Smooth muscle cell of the umbilical artery (primary cell): ENCODE results near the gene NOTCH1. TPM values are rescaled to one million over a fixed set of nuclear protein-coding genes. Genes with fewer than 3 reads are reported as not detected.

Experiments
- total RNA-seq: library from RNA; depleted of rRNA; stranded (reverse); fragments of >200 nt; gene quantifications from 2 replicates; pipeline ENCODE4 v1.2.3, GENCODE V29; 2014

Gene NOTCH1
- 7.1 and 27.3 TPM in 2 replicates for total RNA-seq

GRCh38 chr9:136545965-136546696 is at the start of gene NOTCH1:
Gene NOTCH1, minus strand, starts transcription at chr9:136546048. Its CDS starts 262 bp downstream, at chr9:136545786.

GRCh38 chr9:136482793-136483588 is 62.9 kb downstream of the NOTCH1 start, which contains the start of gene SEC16A:
Gene SEC16A, minus strand, starts transcription at chr9:136483040. Its CDS starts 5,425 bp downstream, at chr9:136477615.

Other genes starting within 250 kb of the NOTCH1 start
- not detected in 2 replicates for gene CCDC187, start 242.0 kb downstream of the NOTCH1 start, total RNA-seq
- 38.6 and 68.0 TPM in 2 replicates for gene GPSM1, start 218.5 kb downstream of the NOTCH1 start, total RNA-seq
- gene DNLZ, start 182.3 kb downstream of the NOTCH1 start, total RNA-seq: 12.7 and 19.0 TPM in 2 replicates
- gene CARD9, start 172.4 kb downstream of the NOTCH1 start, total RNA-seq: 1.8 and 5.3 TPM in 2 replicates
- gene SNAPC4, start 145.9 kb downstream of the NOTCH1 start, total RNA-seq: 7.4 and 13.1 TPM in 2 replicates
- gene ENTR1, start 135.4 kb downstream of the NOTCH1 start, total RNA-seq: 30.3 and 46.5 TPM in 2 replicates
- 39.5 and 59.3 TPM in 2 replicates for gene PMPCA, start 135.4 kb downstream of the NOTCH1 start, total RNA-seq
- 3.9 and 10.7 TPM in 2 replicates for gene INPP5E, start 106.2 kb downstream of the NOTCH1 start, total RNA-seq
- gene SEC16A, start 63.0 kb downstream of the NOTCH1 start, total RNA-seq: 38.0 and 63.9 TPM in 2 replicates
- gene EGFL7, start 116.9 kb upstream of the NOTCH1 start, total RNA-seq: 22.7 and 33.6 TPM in 2 replicates
- gene AGPAT2, start 141.4 kb upstream of the NOTCH1 start, total RNA-seq: 33.3 and 36.0 TPM in 2 replicates
- gene DIPK1B, start 166.5 kb upstream of the NOTCH1 start, total RNA-seq: 0.30 and 0.51 TPM in 2 replicates
- not detected in 2 replicates for gene LCN10, start 196.9 kb upstream of the NOTCH1 start, total RNA-seq
- gene LCN6, start 202.5 kb upstream of the NOTCH1 start, total RNA-seq: not detected in 2 replicates
- not detected in 2 replicates for gene LCN8, start 212.2 kb upstream of the NOTCH1 start, total RNA-seq
- not detected in 2 replicates for gene LCN15, start 218.5 kb upstream of the NOTCH1 start, total RNA-seq
- 39.2 and 72.2 TPM in 2 replicates for gene TMEM141, start 245.3 kb upstream of the NOTCH1 start, total RNA-seq